PC-3 (cell line): Measurements from ENCODE around the gene RNF167. TPM values are rescaled to one million over a fixed set of nuclear protein-coding genes. Genes with fewer than 3 reads are reported as not detected.

Experiments
- ATAC-seq: fragments of 200-7000 bp; cut with Tn5 transposase; 2 replicates; pipeline ENCODE4 v1.9.1; 2020; ENCODE audit warnings: mild to moderate bottlenecking, moderate library complexity
- BruUV-seq: library from RNA; stranded (reverse); fragments of 400-500 nt; replicated peaks from 2 replicates; lab custom pipeline; 2021; lab: Mats Ljungman, UMichigan
- CTCF ChIA-PET: fragments of 300-600 bp; sonication (Branson Sonifier 250); formaldehyde crosslinking; loops from one replicate; lab custom pipeline; 2022; ENCODE audit warnings: antibody characterized with exemption; lab: Charles Lee
- POLR2A ChIA-PET: fragments of 300-600 bp; sonication (Branson Sonifier 250); formaldehyde crosslinking; loops from one replicate; lab custom pipeline; 2022; ENCODE audit warnings: antibody characterized with exemption; ENCODE audit not compliant: unreplicated experiment; lab: Charles Lee
- DNase-seq: peaks from one replicate; pipeline ENCODE4 v3.0.0-alpha.2; 2015
- H2AFZ ChIP-seq: fragments of 300-600 bp; sonication (generic); 2 replicates; pipeline ENCODE4 v1.6.0; 2016; ENCODE audit warnings: antibody characterized with exemption, low read length
- H3F3A ChIP-seq: fragments of 300-600 bp; sonication (generic); one replicate; pipeline ENCODE4 v1.6.0; 2017; ENCODE audit warnings: antibody characterized with exemption, low read length, control low read depth, mild to moderate bottlenecking; ENCODE audit not compliant: unreplicated experiment
- H3K27ac ChIP-seq: fragments of 300-600 bp; sonication (generic); 2 replicates; pipeline ENCODE4 v1.5.1; 2016; ENCODE audit warnings: mild to moderate bottlenecking, low read length
- H3K27me3 ChIP-seq: fragments of 300-600 bp; sonication (generic); 2 replicates; pipeline ENCODE4 v1.6.1; 2016; ENCODE audit warnings: low read length, mixed read lengths
- H3K36me3 ChIP-seq: fragments of 300-600 bp; sonication (generic); 2 replicates; pipeline ENCODE4 v1.6.1; 2016; ENCODE audit warnings: low read depth, mixed run types, low read length, mixed read lengths
- H3K4me1 ChIP-seq: fragments of 300-600 bp; sonication (generic); 2 replicates; pipeline ENCODE4 v1.5.1; 2016; ENCODE audit warnings: low read length; ENCODE audit not compliant: insufficient read depth
- H3K4me2 ChIP-seq: fragments of 300-600 bp; sonication (generic); 2 replicates; pipeline ENCODE4 v1.6.0; 2016; ENCODE audit warnings: low read length
- H3K4me3 ChIP-seq: fragments of 300-600 bp; sonication (generic); 2 replicates; pipeline ENCODE4 v1.5.1; 2016; ENCODE audit warnings: mild to moderate bottlenecking, low read length, mixed read lengths
- H3K79me2 ChIP-seq: fragments of 300-600 bp; sonication (generic); 2 replicates; pipeline ENCODE4 v1.6.1; 2017; ENCODE audit warnings: low read length, mixed read lengths
- H3K9ac ChIP-seq: fragments of 300-600 bp; sonication (generic); 2 replicates; pipeline ENCODE4 v1.6.0; 2016; ENCODE audit warnings: mild to moderate bottlenecking, low read length
- H3K9me2 ChIP-seq: fragments of 300-600 bp; sonication (generic); replicated peaks from 2 replicates; pipeline ENCODE4 v1.6.1; 2016; ENCODE audit warnings: mixed run types, low read length, mixed read lengths
- H3K9me3 ChIP-seq: fragments of 300-600 bp; sonication (generic); 2 replicates; pipeline ENCODE4 v1.6.1; 2016; ENCODE audit warnings: low read length, mixed read lengths
- H4K20me1 ChIP-seq: fragments of 300-600 bp; sonication (generic); 2 replicates; pipeline ENCODE4 v1.6.1; 2016; ENCODE audit warnings: low read length, mixed read lengths
- EZH2 ChIP-seq: fragments of 300-600 bp; sonication (generic); IDR thresholded peaks from one replicate; pipeline ENCODE4 v1.6.1; 2017; ENCODE audit warnings: antibody characterized with exemption, mild to moderate bottlenecking, low read length; ENCODE audit not compliant: unreplicated experiment
- EZH2phosphoT487 ChIP-seq: fragments of 300-600 bp; sonication (generic); IDR thresholded peaks from 2 replicates; pipeline ENCODE4 v1.6.1; 2018; ENCODE audit warnings: mild to moderate bottlenecking, antibody characterized with exemption, low read length, borderline replicate concordance
- intact Hi-C: fragments of 100-400 bp; cut with micrococcal nuclease; formaldehyde crosslinking; loops from 2 replicates; pipeline ENCODE4 v1.9.0; 2023
- total RNA-seq: library from RNA; depleted of rRNA; stranded (reverse); fragments of >200 nt; gene quantifications from 2 replicates; pipeline ENCODE4 v1.2.3, GENCODE V29; 2014
- TF ChIP-seq, protein P1 (sequence below): fragments of 300-600 bp; sonication (generic); conservative IDR thresholded peaks from 2 replicates; pipeline ENCODE4 v1.5.1; 2017; ENCODE audit warnings: antibody characterized with exemption, low read depth, mild to moderate bottlenecking, low read length

The RNF167 gene
- total RNA-seq, 1 experiment from 2014 or later = 43.1 TPM

DNA sequence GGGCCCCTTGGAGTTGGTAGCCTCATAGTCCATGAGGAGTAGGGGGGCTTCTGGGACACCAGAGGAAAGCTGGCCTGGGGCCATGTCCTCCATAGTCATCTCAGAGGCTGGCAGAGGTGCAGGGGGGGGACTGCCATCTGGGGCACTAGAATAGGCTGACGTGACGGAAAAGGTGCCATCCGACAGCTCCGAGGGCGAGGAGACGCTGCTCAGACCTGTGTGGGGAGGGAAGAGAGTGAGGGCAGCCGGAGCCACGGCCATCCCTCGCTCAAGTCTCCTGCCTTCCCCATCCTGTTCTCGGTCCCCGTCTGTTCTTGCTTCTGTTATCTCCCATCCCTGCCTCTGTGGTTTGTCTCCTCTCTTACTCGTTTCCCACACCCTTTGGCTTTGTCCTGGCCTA is 32.3 kb downstream of the RNF167 start:
- peaks cover 8% of the 10 kb centered on the region; the same call in 1 of the 2 replicates for H3K79me2 ChIP-seq
- BruUV-seq = no TSS peak
- no peak for DNase-seq
- ChIA-PET POLR2A (no interaction called here), CTCF (no interaction called here)
- H3K9ac ChIP-seq = no peak overlapping the region
- H3K9me2 ChIP-seq = no peaks in the 10 kb centered on the region
- no peak for ATAC-seq
- H3K4me2 ChIP-seq = no peak overlapping the region
- intact Hi-C loops = no loop called here
- no peaks in the 10 kb centered on the region for H4K20me1 ChIP-seq
- peaks cover 13% of the 10 kb centered on the region for H3K4me1 ChIP-seq
- TF ChIP-seq, protein P1, sequence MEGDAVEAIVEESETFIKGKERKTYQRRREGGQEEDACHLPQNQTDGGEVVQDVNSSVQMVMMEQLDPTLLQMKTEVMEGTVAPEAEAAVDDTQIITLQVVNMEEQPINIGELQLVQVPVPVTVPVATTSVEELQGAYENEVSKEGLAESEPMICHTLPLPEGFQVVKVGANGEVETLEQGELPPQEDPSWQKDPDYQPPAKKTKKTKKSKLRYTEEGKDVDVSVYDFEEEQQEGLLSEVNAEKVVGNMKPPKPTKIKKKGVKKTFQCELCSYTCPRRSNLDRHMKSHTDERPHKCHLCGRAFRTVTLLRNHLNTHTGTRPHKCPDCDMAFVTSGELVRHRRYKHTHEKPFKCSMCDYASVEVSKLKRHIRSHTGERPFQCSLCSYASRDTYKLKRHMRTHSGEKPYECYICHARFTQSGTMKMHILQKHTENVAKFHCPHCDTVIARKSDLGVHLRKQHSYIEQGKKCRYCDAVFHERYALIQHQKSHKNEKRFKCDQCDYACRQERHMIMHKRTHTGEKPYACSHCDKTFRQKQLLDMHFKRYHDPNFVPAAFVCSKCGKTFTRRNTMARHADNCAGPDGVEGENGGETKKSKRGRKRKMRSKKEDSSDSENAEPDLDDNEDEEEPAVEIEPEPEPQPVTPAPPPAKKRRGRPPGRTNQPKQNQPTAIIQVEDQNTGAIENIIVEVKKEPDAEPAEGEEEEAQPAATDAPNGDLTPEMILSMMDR = no peak
- no peak for TF ChIP-seq EZH2phosphoT487
- TF ChIP-seq EZH2 = no peak
- H3F3A ChIP-seq = no peaks in the 10 kb centered on the region
- H3K27me3 ChIP-seq = no peaks in the 10 kb centered on the region
- no peak overlapping the region for H3K27ac ChIP-seq
- H3K4me3 ChIP-seq = no peak overlapping the region
- H3K9me3 ChIP-seq = no peaks in the 10 kb centered on the region
- no peak overlapping the region for H2AFZ ChIP-seq
- no peaks in the 10 kb centered on the region; the same call in 1 of the 2 replicates for H3K36me3 ChIP-seq

DNA sequence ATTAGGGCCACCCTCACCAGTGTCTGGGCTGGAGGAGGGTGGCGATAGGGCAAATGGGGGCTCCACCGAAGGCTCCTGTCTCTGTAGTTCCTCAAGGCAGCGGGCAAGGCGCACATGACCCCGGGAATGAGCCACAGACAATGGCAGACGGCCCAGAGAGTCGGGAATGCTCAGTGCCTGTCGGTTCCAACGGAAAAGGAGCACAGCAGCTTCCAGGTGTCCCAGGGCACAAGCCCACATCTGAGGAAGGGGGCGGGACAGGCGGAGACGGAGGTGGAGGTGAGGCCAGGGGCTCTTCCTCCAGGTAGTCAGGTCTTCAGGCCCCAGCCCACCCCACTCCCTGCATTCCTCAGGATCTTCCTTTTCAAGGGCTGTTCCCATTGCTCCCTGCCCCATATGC is 32.7 kb downstream of the RNF167 start:
- no peak overlapping the region for H3K9ac ChIP-seq
- H3K4me2 ChIP-seq = no peak overlapping the region

More for the DNA sequence above, 32.7 kb downstream of the RNF167 start:
- TSS peak; percentile 14 for BruUV-seq
- Histone ChIP-seq H3K79me2 (peaks cover 8% of the 10 kb centered on the region; the same call in 1 of the 2 replicates), H3K36me3 (peaks cover under 1% of the 10 kb centered on the region; the same call in 1 of the 2 replicates), H3K4me1 (peaks cover 13% of the 10 kb centered on the region), H3K9me2 (no peaks in the 10 kb centered on the region), H2AFZ (no peak overlapping the region), H3K27me3 (no peaks in the 10 kb centered on the region), H3K4me3 (no peak overlapping the region), H3F3A (no peaks in the 10 kb centered on the region), H4K20me1 (no peaks in the 10 kb centered on the region), H3K9me3 (no peaks in the 10 kb centered on the region), H3K27ac (no peak overlapping the region)
- TF ChIP-seq, protein P1 = no peak
- no peak for TF ChIP-seq EZH2phosphoT487
- TF ChIP-seq EZH2 = no peak
- DNase-seq (no peak), ATAC-seq (no peak)
- ChIA-PET POLR2A (no interaction called here), CTCF (no interaction called here)
- intact Hi-C loops = no loop called here
